Fibroblast of skin of left quadriceps (primary cell): Measurements from ENCODE around the gene IL1RL1.

Experiments
- DNase-seq, 2 experiments: peaks; one replicate each; pipeline ENCODE4 v3.0.0-alpha.2; 2013; ENCODE audit warnings: low read depth in 2 of 2

The IL1RL1 gene

DNA sequence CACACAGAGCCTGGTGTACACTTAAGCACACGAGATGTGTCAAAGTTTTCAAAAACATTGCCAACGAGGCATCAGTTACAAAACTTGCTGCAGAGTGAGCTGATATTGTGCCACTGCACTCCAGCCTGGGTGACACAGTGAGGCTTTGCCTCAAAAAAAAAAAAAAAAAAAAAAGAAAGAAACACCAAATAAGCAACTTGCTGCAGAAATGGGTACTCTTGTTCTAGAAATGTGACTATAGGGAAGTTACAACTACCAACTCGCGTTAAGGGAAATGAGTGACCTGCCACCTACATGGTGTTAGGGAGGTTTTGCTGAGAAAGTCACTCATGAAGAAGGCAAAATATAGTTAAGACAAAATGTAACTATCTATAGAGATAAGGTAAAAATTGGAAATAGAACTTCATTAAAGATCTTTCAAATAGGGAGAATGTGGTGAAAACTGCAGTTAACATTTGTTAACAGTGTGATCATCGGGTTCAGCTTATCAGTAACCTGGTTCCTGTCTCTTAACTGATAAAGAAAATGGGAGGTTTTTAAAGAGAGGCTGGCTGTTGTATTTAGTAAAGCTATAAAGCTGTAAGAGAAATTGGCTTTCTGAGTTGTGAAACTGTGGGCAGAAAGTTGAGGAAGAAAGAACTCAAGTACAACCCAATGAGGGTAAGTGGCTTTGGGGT lies at the start of gene IL1RL1:
Gene IL1RL1 (plus strand): TSS at position 600 of the 677 bp plus-strand sequence. CDS start 26,702 bp downstream, outside the sequence.
- no peak for DNase-seq

DNA sequence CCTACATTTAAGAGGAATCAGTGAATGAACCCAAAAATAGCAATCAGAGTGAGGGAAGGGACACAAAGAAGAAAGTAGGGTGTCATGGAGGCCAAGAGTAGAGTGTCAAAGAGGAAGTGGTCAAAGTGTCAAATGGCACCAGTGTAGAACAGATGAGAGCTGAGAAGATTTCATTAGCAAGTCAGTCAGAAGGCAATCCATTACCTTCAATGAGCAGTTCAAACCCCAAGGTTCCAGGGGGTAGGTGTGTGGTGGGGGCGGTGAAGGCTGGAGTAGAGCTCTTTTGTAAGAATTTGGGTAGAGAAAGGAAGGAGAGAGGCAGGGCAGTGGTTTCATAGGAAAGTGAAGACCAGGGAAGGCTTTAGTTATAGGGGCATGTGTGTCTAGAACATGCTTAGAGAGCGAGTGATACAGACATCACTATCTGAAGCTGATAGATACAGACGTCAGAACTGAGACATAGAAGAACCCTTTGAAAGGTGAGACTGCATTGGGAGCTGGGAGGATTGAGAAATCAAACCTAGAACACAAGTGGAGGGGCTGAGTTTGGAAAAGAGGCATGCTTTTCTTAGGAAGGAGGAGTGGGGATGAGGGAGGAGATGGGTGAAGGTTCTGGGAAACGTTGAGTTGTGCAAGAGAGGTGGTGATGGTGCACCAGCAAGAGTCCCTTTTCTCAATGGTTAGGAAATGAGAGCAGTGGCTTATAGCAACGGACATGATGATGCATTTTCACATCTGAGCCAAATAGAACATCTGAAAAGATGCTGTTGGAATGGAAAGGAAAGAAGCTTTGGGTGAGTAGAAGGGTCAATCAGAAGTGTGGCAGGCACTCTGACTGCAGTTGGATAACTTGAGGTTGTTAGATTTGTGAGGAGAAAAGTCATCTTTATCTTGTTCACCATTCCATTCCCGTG lies 48.9 kb upstream of the IL1RL1 start:
- DNase-seq: peak in 1 of 2 experiments; percentile 40

DNA sequence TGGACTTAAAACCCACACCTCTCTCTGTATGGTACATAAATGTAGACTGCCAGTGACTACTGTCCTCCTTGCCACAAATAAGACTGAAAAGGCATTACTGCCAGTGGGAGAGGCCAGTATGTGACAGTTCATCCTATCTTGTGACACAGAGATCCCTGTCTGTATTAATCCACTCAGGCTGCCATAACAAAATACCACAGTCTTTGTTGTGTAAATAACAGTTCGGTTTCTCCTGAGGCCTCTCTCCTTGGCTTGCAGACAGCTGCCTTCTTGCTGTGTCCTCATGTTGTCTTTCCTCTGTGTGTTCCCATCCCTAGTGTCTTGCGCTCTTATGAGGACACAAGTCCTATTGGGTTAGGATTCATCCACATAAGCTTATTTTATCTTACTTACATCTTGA lies 46.4 kb upstream of the IL1RL1 start:
- no peak for DNase-seq

DNA sequence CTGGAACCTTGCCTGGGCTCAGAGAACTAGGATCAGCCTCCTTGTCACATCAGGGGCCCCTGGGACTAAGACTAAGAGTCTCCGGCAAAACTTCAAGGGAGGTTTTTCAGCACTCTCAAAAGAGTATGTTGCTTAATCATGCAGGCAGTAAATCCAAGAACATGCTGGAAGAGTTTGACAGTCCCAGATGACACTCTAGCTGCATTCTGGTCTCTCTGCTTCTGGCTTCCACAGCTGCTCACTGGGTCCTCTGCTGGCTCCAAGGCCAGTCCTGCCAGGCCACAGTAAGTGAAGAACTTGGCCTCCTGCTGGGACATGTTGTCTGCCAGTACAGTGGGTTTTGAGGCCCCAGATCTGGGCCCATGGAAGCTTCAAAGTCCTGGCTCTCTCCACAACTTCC lies 45.2 kb upstream of the IL1RL1 start:
- peak in 1 of 2 experiments; percentile 32 for DNase-seq

DNA sequence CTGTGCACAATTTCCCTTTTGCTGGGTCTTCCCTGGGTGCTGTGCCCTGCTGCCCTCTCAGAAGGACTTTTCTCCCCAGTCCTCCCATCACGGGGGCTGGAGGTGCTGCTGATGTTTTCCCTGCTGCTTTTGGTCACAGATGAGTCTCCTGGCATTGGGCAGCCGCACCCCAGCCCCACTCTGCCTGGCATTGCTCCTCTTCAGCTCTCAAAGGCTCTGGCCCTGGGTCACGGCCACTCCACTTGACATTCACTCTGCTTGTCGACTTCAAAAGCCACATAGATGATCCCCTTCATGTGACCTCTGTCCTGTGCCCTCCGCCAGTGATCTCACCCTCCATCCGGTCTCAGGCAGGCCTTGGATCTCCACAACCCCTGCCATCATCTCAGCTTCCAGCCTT lies 43.6 kb upstream of the IL1RL1 start:
- no peak for DNase-seq

DNA sequence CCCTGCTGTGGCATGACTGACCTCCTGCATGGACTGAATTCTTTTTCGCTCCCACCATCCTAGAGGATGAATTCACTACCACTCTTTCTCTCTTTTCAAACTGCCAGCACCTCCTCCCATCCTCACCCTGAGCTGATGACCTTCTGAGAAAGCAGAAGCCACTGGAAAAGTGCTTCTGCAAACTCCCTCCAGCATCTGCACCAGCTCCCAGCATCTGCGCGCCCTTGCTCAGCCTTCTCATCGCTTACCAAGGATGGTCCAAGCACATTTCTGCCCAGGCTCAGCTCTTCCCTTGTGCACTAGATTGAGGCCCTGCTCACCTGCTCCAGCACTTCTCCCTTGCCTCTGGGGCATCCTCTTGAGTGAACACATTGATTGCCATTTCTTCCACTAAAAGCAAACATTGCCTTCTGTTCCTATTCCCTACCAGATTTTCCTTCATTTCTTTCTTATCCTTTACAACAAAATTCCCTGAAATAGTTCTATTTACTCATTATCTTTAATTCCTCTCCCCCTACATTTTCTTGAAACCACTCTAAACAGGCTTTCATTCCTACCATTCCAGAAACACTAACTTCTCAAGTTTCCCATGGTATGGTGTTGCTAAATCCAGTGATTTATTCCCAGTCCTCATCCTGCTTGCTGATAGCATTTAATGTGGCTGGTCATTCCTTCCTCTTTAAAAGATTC lies 42.7 kb upstream of the IL1RL1 start:
- peak; percentile 89 to 90 for DNase-seq

DNA sequence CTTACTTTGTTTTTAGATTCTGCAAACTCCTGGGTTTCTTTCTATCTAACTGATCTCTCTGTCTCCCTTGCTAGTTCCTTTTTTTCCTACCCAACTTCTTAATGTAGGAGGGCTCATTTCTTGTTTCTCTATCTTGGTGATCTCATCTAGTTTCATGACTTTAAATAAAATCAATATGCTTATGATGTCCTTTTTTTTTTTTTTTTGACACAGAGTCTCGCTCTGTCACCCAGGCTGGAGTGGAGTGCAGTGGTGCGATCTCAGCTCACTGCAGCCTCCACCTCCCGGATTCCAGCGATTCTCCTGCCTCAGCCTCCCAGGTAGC lies 42.2 kb upstream of the IL1RL1 start:
- no peak for DNase-seq

DNA sequence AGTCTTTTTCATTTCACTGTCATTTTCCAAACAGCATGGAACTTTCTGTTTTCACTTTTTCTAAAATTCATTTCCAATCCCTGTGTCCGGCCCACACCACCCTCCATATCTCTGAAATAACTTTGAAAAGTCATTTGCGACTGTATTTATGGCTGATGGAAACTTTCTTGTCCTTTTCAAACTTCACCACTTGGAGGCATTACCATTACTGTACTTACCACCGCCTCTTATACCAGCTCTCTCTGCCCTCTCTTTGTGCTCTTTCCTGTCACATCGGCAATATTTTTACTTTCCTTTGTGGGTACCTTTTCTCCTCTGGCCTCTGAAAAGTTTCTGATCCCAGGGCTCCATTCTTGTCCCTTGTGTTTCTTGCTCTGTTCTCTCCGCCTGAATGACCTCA lies 39.5 kb upstream of the IL1RL1 start:
- DNase-seq: no peak

DNA sequence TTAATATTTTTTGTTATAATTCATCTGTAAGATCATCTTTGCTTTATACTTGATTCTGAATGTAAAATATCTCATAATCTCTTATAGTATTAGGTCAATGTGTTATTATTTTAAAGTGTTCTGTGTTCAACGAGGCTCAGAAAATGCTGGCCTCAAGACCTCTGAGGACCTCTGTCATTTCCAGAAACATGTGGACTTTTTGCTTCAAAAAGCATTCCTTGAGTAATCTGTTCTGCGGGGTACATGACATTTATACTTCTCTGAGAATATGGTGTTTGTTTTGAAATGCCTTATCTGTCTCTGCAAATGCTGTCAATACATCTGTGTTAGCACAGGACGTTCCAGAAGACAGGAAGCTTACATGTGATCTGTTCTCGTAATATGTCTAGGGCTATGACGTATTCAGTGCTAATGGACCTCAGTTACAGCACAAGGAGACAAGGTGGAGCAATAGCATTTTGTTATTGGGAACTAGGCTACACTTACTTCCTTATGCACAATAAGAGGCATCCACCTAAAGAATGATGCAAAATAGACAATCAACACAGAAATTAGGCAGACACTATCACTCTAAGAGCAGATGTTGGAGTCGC lies 37.6 kb upstream of the IL1RL1 start:
- no peak for DNase-seq

DNA sequence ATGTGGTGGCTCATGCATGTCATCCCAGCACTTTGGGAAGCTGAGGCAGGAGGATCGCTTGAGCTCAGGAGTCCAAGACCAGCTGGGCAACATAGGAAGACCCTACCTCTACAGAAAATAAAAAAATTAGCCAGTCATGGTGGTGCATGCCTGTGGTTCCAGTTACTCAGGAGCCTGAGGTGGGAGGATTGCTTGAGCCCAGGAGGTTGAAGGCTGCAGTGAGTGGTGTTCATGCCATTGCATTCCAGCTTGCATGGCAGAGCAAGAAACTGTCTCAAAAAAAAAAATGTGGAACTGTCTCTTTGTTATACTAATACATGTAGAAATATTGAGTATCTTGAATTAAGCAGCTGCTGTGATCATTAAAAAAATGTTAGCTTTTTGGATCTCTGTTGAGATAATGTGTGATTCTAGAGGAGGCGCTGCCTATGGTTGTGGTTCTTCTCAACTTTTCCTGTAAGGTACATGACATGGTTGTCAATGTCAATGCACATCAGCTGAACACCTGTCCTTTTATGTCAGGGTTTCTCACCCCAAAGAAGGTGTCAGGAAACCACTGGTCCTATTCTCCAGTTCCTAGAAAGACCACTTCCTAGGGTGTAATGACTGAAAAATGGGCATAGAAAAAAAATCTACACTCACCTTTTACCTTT lies 34.7 kb upstream of the IL1RL1 start:
- no peak for DNase-seq

DNA sequence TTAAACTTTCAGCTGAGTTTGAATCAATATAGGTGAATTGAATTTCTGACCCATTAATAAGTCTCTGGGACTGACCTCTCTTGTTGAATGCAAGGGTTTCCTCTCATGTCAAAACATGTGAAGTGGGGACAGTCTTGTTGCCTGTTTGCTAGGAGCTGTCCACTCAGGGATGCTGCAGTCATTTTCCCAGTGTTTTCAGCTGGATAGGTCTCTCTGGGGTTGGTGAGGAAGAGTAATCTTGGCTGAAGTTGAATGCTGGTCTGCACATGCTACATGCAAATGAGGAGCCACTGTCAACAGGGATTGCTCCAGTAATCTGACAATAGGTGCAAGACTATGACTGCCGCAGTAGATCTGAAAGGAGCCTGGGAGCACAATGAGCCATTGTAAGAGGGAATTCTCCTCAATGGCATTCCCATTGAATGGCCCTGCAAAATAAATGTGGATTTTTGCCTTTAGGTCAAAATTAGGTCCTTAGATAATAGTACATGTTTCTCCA lies 34.1 kb upstream of the IL1RL1 start:
- no peak for DNase-seq

DNA sequence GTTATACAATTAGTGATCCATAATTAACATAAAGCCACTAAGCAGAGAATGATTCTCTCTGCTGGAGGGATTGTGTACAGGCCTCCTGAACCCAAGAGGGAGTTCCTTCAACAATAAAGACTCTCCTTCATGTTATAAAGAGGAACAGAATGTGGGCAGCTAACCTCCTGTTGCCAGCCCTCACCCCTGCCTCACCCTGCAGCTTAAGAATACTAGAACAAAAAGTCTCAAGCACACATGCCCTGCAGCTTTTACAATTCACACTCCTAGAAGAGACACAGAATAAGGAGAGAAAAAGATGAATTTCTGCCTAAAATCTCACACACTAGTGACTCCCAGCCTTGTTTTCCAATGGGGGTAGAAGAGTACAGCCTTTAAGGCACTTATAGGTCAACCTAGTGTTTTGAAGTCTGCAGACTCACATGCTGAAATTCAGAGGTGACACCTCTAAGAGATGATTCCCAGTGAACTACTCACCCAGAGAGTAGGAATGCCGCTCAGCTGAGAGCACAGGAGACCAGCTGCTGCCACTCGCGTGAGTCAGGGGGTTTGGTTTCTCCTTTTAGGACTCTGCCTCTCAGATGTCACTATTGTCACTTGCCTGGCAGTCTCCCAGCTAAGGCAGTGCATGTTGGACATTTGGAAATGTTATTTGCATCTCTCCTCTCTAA lies 32.5 kb upstream of the IL1RL1 start:
- no peak for DNase-seq

DNA sequence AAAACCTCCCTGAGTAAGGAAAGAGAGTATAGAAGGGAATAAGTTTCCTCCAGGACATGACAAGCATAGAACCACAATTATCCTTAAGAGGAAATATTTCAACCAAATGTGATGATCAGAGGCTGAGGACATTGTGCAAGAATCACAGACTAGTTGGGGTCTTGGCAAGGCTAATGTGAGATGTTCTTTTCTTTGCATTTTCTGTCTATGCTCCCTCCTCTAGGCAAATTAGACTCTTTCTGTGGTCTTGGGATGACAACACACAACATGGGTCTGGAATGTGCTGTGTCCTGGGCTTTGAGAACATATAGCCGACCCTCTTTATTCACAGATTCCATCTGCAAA lies 32.0 kb upstream of the IL1RL1 start:
- no peak for DNase-seq

DNA sequence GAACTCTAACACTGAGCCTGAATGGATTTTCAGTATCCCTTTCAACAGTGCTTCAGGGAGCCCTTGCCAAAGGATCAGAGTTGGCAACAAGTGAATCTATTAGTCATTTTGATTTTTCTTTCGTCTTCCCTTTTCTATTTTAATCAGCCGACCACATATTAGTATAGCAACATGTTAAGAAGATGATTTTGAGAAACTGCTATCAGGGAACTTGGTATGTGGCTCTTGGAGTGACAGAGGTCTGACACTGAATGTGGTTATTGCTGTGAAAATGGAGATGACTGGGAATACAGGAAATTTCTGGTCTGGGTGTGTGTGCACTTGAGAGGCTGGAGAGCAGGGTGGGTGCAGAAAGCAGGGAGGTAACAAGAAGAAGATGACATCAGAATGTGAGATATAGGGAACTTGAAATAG lies 28.7 kb upstream of the IL1RL1 start:
- DNase-seq: no peak

DNA sequence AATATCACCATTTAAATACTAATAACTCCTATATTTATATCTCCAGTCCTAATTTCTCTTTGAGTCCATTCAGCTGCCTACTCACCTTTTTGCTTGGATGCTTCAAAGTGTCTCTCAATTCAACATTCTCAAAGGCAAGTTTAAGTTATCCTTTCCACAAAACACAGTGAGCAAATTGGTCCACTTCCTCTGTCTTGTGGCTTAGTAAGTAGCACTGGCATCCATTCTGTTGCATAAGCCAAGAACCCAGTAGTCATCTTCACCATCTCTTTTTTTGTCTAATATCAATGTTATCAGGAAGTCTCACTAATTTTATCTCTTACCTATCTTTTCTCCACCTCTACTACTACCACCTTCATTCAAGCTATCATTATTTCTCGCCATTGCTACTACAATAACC lies 27.4 kb upstream of the IL1RL1 start:
- DNase-seq: no peak

DNA sequence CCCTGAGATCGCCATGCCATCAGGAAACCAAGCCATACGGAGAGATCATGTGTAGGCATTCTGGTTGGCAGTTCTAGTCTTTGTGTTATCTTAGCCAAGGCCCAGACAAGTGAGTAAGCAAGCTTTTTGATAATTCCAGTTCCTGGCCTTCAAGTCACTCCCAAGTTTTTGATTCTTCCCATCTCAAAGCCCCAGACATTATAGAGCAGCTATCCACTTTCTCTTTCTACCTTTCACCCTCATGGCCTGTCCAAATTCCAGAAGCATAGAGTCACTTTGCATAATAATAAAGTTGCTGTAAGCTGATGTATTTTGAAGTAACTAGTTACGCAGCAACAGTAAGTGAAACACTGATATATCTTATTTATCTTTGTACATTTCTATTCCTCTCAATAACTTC lies 26.8 kb upstream of the IL1RL1 start:
- DNase-seq: no peak

DNA sequence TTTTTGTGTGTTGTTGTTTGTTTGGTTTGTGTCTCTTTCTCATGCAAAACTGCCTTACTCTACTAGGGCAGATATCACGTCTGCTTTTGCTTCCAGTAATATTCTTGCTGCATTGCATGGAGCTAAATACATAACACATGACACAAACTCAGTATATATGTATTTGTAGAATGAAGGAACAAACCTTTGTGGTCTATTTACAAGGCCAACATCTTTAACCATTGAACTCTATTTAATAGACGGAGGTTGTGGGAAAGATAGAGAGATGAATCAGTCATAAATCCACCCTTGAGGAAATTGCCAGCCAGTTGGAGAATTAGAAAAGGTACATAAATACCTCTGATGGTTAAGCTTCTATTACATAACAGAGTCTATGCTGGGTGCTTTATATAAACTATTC lies 26.0 kb upstream of the IL1RL1 start:
- no peak for DNase-seq

DNA sequence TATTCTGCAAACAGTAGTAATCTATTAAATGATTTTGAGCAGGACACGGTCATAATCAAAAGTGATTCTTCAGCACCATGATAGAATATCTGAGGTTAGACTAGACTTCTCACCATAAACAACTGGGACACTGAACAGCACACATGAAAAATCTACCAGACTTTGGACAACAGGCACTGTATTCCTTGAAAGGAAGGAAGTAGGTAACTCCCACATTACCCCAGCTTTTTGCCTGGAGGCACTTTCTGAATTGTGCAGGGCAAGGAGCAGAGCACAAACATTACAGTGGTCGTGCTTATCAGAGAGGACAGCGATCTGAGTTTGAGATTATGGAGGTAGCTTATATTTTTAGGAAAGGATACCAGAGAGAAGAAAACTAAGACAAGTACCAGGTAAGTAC lies 25.3 kb upstream of the IL1RL1 start:
- DNase-seq: no peak

DNA sequence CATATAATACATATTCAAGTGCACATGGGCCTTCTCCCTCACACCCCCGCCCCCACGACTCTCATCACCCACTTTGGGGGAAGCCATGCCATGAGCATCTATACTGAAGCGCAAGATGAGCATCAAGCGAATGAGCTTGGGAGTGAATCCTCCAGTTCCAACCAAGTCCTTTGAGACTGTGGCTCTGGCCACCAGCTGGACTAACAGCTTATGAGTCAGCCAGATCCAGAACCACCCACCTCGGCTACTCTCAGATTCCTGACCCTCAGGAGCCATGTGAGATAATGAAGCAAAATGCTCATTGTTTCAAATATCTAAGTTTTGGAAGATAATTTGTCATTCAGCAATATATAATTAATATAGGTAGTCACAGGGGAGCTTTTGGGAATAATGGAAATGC lies 22.2 kb upstream of the IL1RL1 start:
- no peak for DNase-seq

DNA sequence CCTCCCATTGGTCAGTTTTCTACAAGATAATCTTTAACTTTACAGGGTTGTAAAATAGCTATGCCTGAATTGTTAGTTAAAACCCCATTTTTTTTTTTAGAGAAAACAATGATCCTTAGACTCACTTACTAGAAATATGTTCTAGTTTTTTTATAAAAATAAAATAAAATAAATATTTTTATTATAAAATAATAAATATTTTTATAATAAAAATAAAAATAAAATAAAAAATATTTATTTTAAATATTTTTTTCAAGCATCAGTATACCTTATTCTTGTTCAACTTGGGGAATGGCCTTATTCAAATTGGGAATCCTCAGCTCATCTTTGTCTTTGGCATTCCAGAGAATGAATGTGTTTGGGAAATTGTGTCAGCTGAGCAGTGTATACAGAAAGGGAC lies 20.8 kb upstream of the IL1RL1 start:
- no peak for DNase-seq
